ENCODE results near the gene SMC3.
"Not testable (repeated sequence)": the region's sequence is repeated elsewhere in the genome, so short reads cannot be mapped to it uniquely, and the experiment has no call there.

The SMC3 gene

DNA sequence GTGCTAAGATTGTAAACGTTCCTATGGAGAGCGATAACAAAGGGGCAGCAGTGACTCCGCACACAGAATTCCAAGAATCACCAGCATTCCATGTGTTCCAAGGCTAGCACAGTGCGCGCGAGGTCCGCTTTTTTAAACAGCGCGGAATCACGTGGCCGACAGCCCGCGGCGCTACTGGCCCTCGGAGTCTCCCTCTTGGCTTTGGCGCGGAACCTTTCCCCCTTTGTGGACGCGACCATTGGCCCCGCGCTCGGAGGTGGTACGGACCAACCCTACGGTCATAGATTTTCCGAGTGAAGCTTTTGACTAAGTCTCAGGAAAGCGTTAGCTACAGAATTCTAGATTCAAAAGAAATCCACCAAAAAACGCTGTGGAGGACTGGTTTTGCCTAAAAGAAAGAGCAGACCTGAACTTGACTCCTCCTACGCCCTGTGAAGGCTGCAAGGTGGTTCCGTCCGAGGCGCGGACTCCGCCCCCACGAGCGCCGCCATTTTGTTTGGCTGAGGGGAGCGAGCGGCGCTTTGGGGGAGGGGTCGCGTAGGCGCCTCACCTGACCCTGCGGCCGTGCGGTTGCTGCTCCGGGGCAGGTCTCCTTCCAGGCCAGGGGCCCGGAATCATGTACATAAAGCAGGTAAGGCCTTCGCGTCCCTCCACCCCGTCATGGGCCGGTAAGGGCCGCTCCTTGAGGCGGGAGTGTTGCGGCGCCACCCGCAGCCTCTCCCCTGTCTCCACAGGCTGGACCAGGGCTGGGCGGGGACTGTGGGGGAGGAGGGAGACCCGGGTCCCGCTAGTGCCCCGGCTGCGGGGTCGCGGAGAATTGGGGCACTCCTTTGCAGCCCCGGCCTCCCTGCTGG lies at the start of gene SMC3:
SMC3 (plus strand) TSS at position 495 of the 854 bp plus-strand sequence; CDS start at position 617, 122 bp downstream.
- peak; percentile 92 for TF ChIP-seq POLR2A (IDR thresholded peaks at IDR 0.05; ENCODE audit: low read depth, low read length)
- DNase-seq (ENCODE audit: insufficient read length, low spot score) (peak; percentile 76), FAIRE-seq (peak; percentile 52)

DNA sequence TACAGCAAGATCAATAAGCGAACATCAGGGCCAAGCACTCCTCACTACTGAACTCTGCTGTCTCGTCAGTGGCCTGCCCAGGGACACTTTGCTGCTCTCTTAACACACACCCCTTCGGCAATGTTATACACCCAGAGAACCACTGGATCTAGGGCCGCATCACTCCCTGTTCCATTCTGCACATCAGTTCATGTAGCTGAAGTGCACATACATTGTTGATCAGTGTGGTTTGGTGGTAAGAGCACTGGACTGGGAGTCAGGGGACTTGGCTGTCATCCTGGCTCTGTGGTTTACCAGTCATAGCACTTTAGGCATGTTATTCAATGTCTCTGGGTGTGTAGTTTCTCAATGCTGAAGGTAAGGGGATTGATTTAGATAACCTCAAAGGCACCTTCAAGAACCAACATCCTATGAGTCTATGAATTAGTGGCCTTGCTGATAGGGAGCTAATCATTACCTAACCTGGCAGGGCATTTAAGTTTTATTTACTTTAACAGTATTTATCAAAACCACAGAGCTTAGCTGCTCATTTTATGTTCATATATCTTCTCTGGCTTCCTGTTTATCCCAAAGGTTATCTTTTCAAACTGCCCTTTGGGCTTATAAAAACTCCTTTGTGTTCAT lies 45.0 kb upstream of the SMC3 start:
- FAIRE-seq, result peak; percentile 30
- TF ChIP-seq POLR2A (IDR thresholded peaks at IDR 0.05; ENCODE audit: low read depth, low read length), result no peak
- DNase-seq (ENCODE audit: insufficient read length, low spot score), result no peak

DNA sequence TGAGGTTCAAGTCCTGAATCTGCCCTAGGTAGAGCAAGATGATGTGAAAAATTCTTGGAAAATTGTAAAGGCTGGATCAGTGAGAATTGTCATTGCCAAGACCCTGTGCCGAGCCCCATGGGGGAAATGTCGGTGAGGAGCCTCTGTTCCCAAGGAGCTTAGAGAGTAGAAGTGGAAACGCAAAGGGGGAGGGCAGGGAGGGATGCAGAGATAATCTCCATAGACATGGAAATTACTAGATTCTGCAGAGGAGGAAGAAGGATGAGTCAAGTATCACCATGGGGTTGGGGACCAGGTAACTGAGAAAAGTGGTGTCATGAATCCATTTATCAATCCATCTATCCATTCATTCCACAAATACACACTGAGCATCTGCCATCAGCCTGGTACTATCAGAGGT lies 43.8 kb upstream of the SMC3 start:
- no peak for TF ChIP-seq POLR2A (IDR thresholded peaks at IDR 0.05; ENCODE audit: low read depth, low read length)
- no peak for FAIRE-seq
- DNase-seq (ENCODE audit: insufficient read length, low spot score), result no peak

DNA sequence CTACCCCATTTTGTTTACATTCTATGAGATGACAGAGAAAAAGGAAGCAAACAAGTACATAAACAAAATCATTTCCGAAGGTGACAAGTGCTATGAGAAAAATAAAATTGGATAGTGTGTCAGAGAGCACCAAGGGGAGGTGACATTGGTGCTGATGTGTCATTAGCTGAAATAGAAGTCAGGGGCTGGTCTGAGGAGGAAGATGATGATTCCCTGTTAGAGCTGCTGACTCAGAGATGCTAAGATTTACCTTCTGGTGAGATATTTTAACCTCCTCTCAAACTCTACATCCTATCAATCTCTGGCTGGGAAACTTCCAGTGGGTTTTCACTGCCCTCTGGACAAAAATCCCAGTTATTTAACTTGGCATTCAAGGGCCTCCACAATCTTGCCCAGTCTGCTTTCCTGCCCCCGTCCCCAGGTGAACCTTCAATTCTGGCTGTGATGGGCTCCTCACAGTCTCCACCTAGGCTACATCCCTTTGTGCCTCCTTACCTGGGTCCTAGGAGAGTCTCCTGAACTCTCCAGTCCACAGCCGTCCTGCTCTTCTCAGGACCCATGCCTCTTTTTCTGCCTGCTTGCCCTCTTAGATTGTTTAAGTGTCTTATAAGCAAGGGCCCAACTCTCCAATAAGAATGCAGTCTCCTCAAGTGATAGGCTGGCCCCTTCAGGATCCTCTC lies 43.2 kb upstream of the SMC3 start:
- DNase-seq (ENCODE audit: insufficient read length, low spot score) (no peak), FAIRE-seq (no peak)
- no peak for TF ChIP-seq POLR2A (IDR thresholded peaks at IDR 0.05; ENCODE audit: low read depth, low read length)

DNA sequence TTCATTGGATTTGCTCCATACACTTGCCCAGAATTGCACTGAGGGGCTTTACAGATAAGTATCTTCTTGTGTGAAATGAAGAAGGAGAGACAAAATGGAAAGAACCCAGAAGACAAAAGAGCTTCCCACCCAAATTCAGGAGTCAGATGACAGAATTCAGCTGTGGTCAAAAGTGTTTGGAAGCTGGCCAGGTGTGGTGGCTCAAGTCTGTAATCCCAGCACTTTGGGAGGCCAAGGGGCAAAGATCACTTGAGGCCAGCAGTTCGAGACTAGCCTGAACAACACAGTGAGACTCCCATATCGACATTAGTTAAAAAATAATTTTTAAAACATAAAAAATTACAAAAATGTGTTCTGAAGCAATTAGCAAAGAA lies 42.6 kb upstream of the SMC3 start:
- TF ChIP-seq POLR2A (IDR thresholded peaks at IDR 0.05; ENCODE audit: low read depth, low read length), result no peak
- no peak for DNase-seq (ENCODE audit: insufficient read length, low spot score)
- FAIRE-seq, result no peak

DNA sequence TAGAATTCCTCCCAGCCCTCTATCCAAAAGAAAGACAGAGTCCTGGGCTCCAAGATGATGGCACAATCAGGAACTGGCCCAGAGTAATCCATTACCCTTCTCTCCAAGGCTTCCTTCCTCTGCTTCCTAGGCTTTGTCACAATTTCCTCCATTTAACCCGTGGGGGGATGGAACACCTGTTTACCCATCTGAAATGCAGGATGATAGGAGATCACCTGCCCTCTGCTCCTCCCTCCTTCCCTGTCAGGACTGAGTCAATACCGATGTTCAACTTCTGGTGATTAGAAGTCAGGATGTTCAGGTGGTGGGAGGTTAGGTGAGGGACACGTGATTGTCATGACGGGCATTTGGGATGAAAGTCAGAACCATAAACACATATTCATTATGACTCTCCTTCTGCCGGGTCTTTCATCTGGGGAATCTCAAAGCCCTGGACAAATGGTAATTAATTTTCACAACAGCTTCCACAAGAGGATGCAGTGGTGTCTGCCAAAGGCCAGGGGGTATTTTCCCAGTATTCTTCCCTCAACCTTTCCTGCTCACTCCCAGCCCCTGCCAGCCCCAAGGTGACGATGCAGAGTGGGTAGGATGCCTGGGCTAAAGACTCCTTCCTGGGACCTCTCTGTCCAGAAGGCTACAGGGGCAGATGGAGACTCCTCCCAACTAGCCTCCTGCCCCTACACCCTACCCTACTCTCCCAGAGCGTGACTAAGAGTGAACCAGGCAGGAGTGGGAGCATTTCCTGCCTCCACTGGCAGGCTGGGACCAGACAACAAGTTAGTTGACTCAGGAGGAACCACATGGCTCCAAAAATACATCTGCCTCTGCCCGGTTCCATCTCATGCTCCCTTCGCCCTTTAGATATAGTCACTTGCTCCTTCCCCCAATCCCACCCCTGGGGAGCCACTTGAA lies 41.9 kb upstream of the SMC3 start:
- no peak for TF ChIP-seq POLR2A (IDR thresholded peaks at IDR 0.05; ENCODE audit: low read depth, low read length)
- FAIRE-seq (no peak), DNase-seq (ENCODE audit: insufficient read length, low spot score) (peak; percentile 65)

DNA sequence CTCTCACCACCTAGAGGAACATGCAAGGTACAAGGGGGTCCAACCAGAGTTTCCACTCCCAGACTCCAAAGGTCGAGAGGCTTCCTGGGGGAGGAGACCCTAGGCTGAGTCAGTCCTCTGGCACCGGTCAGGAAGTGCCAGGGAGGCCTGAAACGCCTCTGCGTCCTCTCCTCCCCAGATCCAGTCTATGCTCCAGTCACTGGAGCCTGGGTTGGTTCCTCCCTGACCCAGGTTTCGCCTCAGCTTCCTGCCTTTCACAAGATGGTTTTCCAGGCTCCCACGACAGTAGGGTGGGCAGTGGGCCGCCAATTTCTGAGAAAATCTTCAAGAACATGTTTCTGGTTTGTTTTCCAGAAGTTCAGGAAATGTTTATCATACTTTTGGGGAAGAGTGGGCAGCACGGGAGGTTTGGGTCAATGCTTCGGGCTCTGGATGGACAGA lies 39.7 kb upstream of the SMC3 start:
- TF ChIP-seq POLR2A (IDR thresholded peaks at IDR 0.05; ENCODE audit: low read depth, low read length), result no peak
- FAIRE-seq, result no peak

DNA sequence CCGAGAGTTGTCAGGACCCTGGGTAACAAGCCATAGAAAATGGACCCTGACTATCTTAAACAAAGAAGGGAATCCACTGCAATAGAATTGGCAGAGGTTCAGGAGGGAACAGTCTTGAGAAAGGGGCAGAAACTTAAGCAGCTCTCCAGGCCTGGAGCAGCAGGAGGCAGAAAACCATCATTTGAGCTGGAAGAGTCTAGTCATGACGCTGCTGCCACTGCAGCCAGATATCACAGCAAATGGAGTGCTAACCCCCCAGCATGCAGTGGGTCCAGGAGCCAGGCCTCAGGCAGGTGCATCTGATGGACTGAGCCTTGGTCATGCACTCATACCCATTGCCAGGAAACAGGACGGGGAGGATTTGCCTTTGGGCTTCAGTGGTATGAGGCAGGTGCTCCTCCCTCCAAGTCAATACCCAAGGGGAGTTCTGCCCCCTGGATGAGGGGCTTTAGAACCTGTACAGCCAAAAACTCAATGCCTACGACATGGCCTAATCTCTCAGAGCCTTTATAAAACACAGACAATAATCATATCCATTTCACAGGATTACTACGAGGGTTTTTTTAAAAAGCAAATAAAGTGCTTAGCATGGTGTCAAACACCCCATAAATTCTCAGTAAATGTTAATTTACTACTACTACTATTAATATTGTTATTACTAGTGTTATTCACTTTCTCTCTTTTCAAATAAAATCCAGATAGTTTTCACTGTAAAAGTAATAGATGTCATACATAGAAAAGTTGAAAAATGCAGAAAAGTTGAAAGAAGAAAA lies 39.1 kb upstream of the SMC3 start:
- FAIRE-seq (no peak), DNase-seq (ENCODE audit: insufficient read length, low spot score) (no peak)
- no peak for TF ChIP-seq POLR2A (IDR thresholded peaks at IDR 0.05; ENCODE audit: low read depth, low read length)

More for the DNA sequence above, 39.7 kb upstream of the SMC3 start:
- DNase-seq (ENCODE audit: insufficient read length, low spot score), result no peak

DNA sequence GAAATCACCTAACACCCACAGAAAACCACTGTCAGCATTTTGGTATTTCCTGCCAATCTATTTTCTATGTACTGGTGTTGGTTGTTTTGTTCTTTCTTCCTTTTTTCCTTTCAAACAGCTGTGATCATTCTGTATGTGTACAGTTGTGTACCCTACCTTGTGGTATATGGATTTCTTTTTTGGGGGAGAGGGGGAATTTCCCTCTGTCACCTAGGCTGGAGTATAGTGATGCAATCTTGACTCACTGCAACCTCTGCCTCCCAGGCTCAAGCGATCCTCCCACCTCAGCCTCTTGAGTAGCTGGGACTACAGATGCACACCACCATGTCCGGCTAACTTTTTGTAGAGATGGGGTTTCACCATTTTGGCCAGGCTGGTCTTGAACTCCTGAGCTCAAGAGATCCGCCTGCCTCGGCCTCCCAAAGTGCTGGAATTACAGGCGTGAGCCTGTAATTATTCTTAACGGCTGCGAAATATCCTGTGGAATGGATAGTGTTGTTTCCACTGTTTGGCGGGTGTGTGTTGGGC lies 38.4 kb upstream of the SMC3 start:
- FAIRE-seq; DNase-seq (ENCODE audit: insufficient read length, low spot score): not testable (repeated sequence)

DNA sequence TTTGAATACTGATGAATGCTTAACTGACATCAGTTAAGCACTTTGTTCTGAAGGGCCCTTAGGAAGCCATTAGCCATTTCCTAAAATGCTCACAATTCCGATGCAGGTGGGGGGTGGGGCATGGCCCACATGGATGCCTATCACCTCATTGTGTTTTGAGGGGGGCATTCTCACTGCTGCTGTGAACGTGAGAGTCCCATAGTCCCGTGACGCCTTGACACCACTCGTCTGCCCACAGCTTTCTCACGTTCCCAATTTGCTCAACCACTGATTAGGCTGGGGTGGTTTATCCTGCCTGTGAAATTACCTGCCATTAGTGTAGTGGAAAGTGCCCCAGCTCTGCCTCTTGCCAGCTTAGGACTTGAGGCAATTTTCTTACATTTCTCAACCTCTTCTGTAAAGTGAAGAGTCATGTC lies 37.9 kb upstream of the SMC3 start:
- no peak for TF ChIP-seq POLR2A (IDR thresholded peaks at IDR 0.05; ENCODE audit: low read depth, low read length)
- no peak for FAIRE-seq
- DNase-seq (ENCODE audit: insufficient read length, low spot score), result no peak

DNA sequence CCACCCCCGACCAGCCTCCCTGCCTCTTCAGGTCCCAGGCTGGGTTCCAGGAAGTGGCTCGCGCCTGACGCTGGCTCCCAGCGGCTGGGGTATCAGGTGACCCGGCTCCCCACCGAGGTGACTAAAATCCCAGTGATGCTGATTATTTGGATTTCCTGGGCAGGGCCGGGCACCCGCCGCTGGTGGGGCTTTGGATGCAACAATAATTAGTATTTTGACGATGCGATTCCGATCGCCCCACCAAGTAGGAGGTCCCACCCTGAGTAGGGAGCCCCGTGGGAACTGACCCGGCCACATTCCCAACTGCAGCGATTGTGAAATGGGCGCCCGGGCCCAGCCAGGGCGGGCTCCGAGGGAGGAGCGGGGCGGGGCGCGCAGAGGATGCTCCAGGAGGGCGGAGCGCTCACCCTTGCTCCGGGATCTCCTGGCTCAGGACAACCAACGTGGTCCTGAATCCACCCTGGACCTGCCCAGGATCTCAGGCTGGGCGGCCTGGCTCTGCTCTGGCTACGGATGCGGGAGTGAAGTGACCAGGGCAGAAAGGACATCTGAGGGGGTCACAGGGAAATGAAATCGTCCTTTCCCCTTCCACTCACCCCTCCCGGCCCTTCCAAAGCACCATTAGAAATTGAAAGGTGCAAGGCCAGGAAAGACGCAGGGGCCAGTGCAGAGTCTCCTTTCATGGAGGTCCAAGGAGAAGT lies 37.2 kb upstream of the SMC3 start:
- FAIRE-seq, result no peak
- DNase-seq (ENCODE audit: insufficient read length, low spot score), result peak; percentile 68
- TF ChIP-seq POLR2A (IDR thresholded peaks at IDR 0.05; ENCODE audit: low read depth, low read length), result peak; percentile 51; the same call in 1 of the 2 replicates

DNA sequence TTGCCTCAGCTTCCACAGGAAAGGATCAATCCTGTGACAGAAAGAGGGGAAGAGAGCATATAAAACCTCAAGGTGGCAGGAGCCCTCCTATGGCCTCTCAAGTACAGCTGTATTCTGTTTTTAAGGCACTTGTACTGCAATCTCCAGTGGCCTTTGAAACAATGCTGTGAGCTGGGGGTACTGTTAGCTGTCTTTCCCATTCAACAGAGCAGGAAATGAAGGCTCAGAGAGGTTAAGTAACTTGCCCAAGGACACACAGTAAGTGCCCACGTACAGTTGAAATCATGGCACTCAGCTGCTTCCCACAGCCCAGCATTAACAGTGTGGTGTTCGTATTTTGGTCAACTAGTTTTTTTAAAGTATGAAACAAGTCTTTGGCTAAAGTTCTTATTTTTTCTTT lies 35.8 kb upstream of the SMC3 start:
- DNase-seq (ENCODE audit: insufficient read length, low spot score), result no peak
- FAIRE-seq, result no peak
- TF ChIP-seq POLR2A (IDR thresholded peaks at IDR 0.05; ENCODE audit: low read depth, low read length), result no peak

DNA sequence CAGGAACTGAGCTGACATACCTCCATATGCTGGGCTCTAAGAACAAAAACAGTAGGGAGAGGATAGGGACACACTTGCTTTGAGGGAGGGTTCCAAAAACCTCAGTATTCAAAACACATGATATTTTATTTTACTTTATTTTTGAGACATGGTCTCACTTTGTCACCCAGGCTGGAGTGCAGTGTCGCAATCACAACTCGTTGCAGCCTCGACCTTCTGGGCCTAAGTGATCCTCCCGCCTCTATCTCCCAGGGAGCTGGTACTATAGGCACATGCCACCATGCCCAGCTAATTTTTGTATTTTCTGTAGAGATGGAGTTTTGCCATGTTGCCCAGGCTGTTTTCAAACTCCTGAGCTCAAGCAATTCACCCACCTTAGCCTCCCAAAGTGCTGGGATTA lies 34.9 kb upstream of the SMC3 start:
- not testable (repeated sequence) for FAIRE-seq; DNase-seq (ENCODE audit: insufficient read length, low spot score)

All from H54 (cell line).